ENCODE results near the gene PWP2. TPM values are rescaled to one million over a fixed set of nuclear protein-coding genes. Genes with fewer than 3 reads are reported as not detected.
"Not testable (repeated sequence)": the region's sequence is repeated elsewhere in the genome, so short reads cannot be mapped to it uniquely, and the experiment has no call there.

Gene PWP2
- total RNA-seq = 8.6 TPM
- long read RNA-seq, transcript PWP2-201 (21 exons, 3,297 nt) = major isoform, 38 of 74 reads
- long read RNA-seq, partial matches to known transcripts = 24 of 74 reads
- long read RNA-seq, other reads (novel, unspliced or antisense) = 12 of 74 reads

GRCh38 chr21:44107026-44107501 lies at the start of gene PWP2:
Gene PWP2 (plus strand): TSS chr21:44107399. CDS start chr21:44107417, 18 bp downstream.
- DNase-seq (peak; percentile 60), ATAC-seq (ENCODE audit: poor library complexity) (peak; percentile 98)
- intact Hi-C loops (cut with DNase I) = not testable (repeated sequence)

GRCh38 chr21:44057960-44058651 lies 49.1 kb upstream of the PWP2 start:
- intact Hi-C loops (cut with DNase I) = no loop called here
- no peak for DNase-seq
- ATAC-seq (ENCODE audit: poor library complexity) = no peak

- ATAC-seq (ENCODE audit: poor library complexity) (no peak), DNase-seq (no peak)
- intact Hi-C loops (cut with DNase I) = no loop called here
These were observed 48.6 kb upstream of the PWP2 start for GRCh38 chr21:44058652-44058964.

- ATAC-seq (ENCODE audit: poor library complexity) = no peak
- DNase-seq = no peak
- intact Hi-C loops (cut with DNase I) = no loop called here
These were observed 48.2 kb upstream of the PWP2 start for GRCh38 chr21:44058981-44059380.

- intact Hi-C loops (cut with DNase I) = no loop called here
- ATAC-seq (ENCODE audit: poor library complexity) = no peak
- no peak for DNase-seq
These were observed 47.5 kb upstream of the PWP2 start for GRCh38 chr21:44059710-44060109.

- no peak for ATAC-seq (ENCODE audit: poor library complexity)
- intact Hi-C loops (cut with DNase I) = no loop called here
- no peak for DNase-seq
These were observed 44.8 kb upstream of the PWP2 start for GRCh38 chr21:44062380-44062779.

- no peak for DNase-seq
- ATAC-seq (ENCODE audit: poor library complexity) = no peak
- intact Hi-C loops (cut with DNase I) = no loop called here
These were observed 43.9 kb upstream of the PWP2 start for GRCh38 chr21:44063151-44063912.

- DNase-seq (no peak), ATAC-seq (ENCODE audit: poor library complexity) (no peak)
- intact Hi-C loops (cut with DNase I) = no loop called here
These were observed 42.3 kb upstream of the PWP2 start for GRCh38 chr21:44064852-44065403.

- ATAC-seq (ENCODE audit: poor library complexity) (no peak), DNase-seq (no peak)
- intact Hi-C loops (cut with DNase I) = no loop called here
These were observed 41.8 kb upstream of the PWP2 start for GRCh38 chr21:44065428-44065827.

- ATAC-seq (ENCODE audit: poor library complexity) (no peak), DNase-seq (no peak)
- intact Hi-C loops (cut with DNase I) = no loop called here
These were observed 41.1 kb upstream of the PWP2 start for GRCh38 chr21:44066116-44066515.

GRCh38 chr21:44067011-44067839 lies 40.0 kb upstream of the PWP2 start:
- ATAC-seq (ENCODE audit: poor library complexity) = peak; percentile 38
- no peak for DNase-seq

GRCh38 chr21:44070391-44070790 lies 36.8 kb upstream of the PWP2 start:
- intact Hi-C loops (cut with DNase I) = no loop called here
- no peak for ATAC-seq (ENCODE audit: poor library complexity)

More at GRCh38 chr21:44067011-44067839, 40.0 kb upstream of the PWP2 start:
- intact Hi-C loops (cut with DNase I) = no loop called here

GRCh38 chr21:44071359-44072104 lies 35.7 kb upstream of the PWP2 start:
- ATAC-seq (ENCODE audit: poor library complexity) = no peak

More at GRCh38 chr21:44070391-44070790, 36.8 kb upstream of the PWP2 start:
- no peak for DNase-seq

GRCh38 chr21:44072111-44072510 lies 35.1 kb upstream of the PWP2 start:
- ATAC-seq (ENCODE audit: poor library complexity) (no peak), DNase-seq (no peak)
- intact Hi-C loops (cut with DNase I) = no loop called here

More at GRCh38 chr21:44071359-44072104, 35.7 kb upstream of the PWP2 start:
- intact Hi-C loops (cut with DNase I) = no loop called here
- DNase-seq = no peak

- DNase-seq (no peak), ATAC-seq (ENCODE audit: poor library complexity) (no peak)
- intact Hi-C loops (cut with DNase I) = no loop called here
These were observed 32.8 kb upstream of the PWP2 start for GRCh38 chr21:44074315-44074958.

- no peak for ATAC-seq (ENCODE audit: poor library complexity)
- intact Hi-C loops (cut with DNase I) = no loop called here
- no peak for DNase-seq
These were observed 30.9 kb upstream of the PWP2 start for GRCh38 chr21:44076316-44076715.

GRCh38 chr21:44078411-44078981 lies 28.7 kb upstream of the PWP2 start:
- DNase-seq (no peak), ATAC-seq (ENCODE audit: poor library complexity) (no peak)
- intact Hi-C loops (cut with DNase I) = no loop called here
